Spleen (tissue), 11 donors: ENCODE data around the gene FAM168B. TPM values are rescaled to one million over a fixed set of nuclear protein-coding genes. Genes with fewer than 3 reads are reported as not detected.
A peak's percentile ranks its signal among the peaks of the same experiment; 100 is the strongest.

Experiments
- DNase-seq: peaks from one replicate; pipeline ENCODE4 v3.0.0-alpha.2; 2020
- H3K27ac ChIP-seq, 8 donors: fragments of 200-600 bp; sonication (generic) in 7 of 8; 1 replicate in 4 of 8; 2 replicates in 4 of 8; pipeline versions ENCODE4 v1.5.0 to v1.8.0; 2016 to 2021; ENCODE audit warnings: inconsistent platforms in 4 of 8, mild to moderate bottlenecking in 4 of 8, moderate library complexity in 1 of 8
- H3K27me3 ChIP-seq, 7 donors: fragments of 200-600 bp; sonication (generic) in 6 of 7; replicated peaks in 1 of 7; 1 replicate in 4 of 7; 2 replicates in 3 of 7; pipeline versions ENCODE4 v1.5.0 to v1.8.0; 2016 to 2021; ENCODE audit warnings: inconsistent platforms in 3 of 7, mild to moderate bottlenecking in 1 of 7
- H3K36me3 ChIP-seq, 6 donors: fragments of 200-600 bp; sonication (generic) in 5 of 6; 1 replicate in 4 of 6; 2 replicates in 2 of 6; pipeline versions ENCODE4 v1.5.0 to v1.8.0; 2016 to 2021; ENCODE audit warnings: inconsistent platforms in 2 of 6
- H3K4me1 ChIP-seq, 6 donors: fragments of 200-600 bp; sonication (generic) in 5 of 6; 1 replicate in 3 of 6; 2 replicates in 3 of 6; pipeline versions ENCODE4 v1.5.0 to v1.8.0; 2016 to 2021; ENCODE audit warnings: inconsistent platforms in 3 of 6
- H3K4me3 ChIP-seq, 8 donors: fragments of 200-600 bp; sonication (generic) in 7 of 8; 1 replicate in 4 of 8; 2 replicates in 4 of 8; pipeline versions ENCODE4 v1.5.0 to v1.8.0; 2016 to 2021; ENCODE audit warnings: inconsistent platforms in 4 of 8, mild to moderate bottlenecking in 4 of 8, moderate library complexity in 2 of 8
- H3K9me3 ChIP-seq, 8 donors: fragments of 200-600 bp; sonication (generic) in 7 of 8; 1 replicate in 4 of 8; 2 replicates in 4 of 8; pipeline versions ENCODE4 v1.5.0 to v1.8.0; 2016 to 2021; ENCODE audit warnings: inconsistent platforms in 4 of 8
- CTCF ChIP-seq, 11 experiments: fragments of 200-600 bp in 7 of 11; fragments of 450-650 bp in 4 of 11; sonication (generic) in 4 of 11; IDR thresholded peaks in 8 of 11; conservative IDR thresholded peaks in 3 of 11; 1 replicate in 7 of 11; 2 replicates in 4 of 11; pipeline versions ENCODE4 v1.4.0 to v1.8.0; 2016 to 2021; ENCODE audit warnings: antibody characterized with exemption in 11 of 11, inconsistent platforms in 4 of 11, mild to moderate bottlenecking in 1 of 11
- POLR2A ChIP-seq, 3 donors: fragments of 450-650 bp; IDR thresholded peaks; one replicate each; pipeline ENCODE4 v1.5.1; 2017; ENCODE audit warnings: antibody characterized with exemption in 3 of 3, mild to moderate bottlenecking in 1 of 3
- POLR2AphosphoS5 ChIP-seq, 3 donors: sonication (generic); formaldehyde crosslinking; IDR thresholded peaks; one replicate each; pipeline ENCODE4 v1.5.1; 2017; ENCODE audit warnings: antibody characterized with exemption in 3 of 3
- WGBS, 5 donors: extraction: QIAGEN DNeasy Blood & Tissue Kit in 3 of 5; methylation state at CpG; one replicate each; pipeline versions ENCODE4 v1.1.5 to v1.1.7; 2013 to 2018; 5-methylcytosine and 5-hydroxymethylcytosine counted together
- intact Hi-C: fragments of 100-400 bp; cut with DNase I; formaldehyde crosslinking; loops from one replicate; pipeline ENCODE4 v1.15.0; 2023; ENCODE audit warnings: low total_unique reads
- polyA plus RNA-seq, 3 donors: library from polyadenylated mRNA; stranded (reverse); fragments of 200-250 nt; gene quantifications; one replicate each; pipeline ENCODE4 v1.2.1, GENCODE V29; 2013
- total RNA-seq, 7 donors: library from RNA; depleted of rRNA in 3 of 7; stranded (reverse); fragments of >200 nt in 3 of 7; fragmentation: NEBNext Ultra II Directional in 4 of 7; extraction: Animal tissue kit (Norgen Biotek cat#: 25700) in 4 of 7; gene quantifications; one replicate each; pipeline versions ENCODE4 v1.1.0 to v1.2.1, GENCODE V29; 2016 to 2021
- donor health status: healthy with polysubstance abuse.
- donor health status: DM: no; HTN: no; CAD: no; lungs with moderate emphysema.
- donor health status: DM: no; HTN: no; CAD: no.
- donor health status: Bipolar disorder and iron deficiency.
- donor health status: healthy.
- donor health status: DM: no; HTN: no; CAD: no.
- donor health status: DM: yes; HTN: yes; CAD: no.

FAM168B gene
- total and polyA plus RNA-seq, 10 donors: 10.9 to 107 (median 57.5) TPM

- Histone ChIP-seq H3K36me3 (no peaks in the 10 kb centered on the region), H3K27me3 (peaks cover 0 to 86% (median 36%) of the 10 kb centered on the region in 7 donors), H3K27ac (no peak overlapping the region), H3K4me1 (peaks cover 0 to 44% (median 21%) of the 10 kb centered on the region in 6 donors), H3K4me3 (no peak overlapping the region), H3K9me3 (no peaks in the 10 kb centered on the region)
- WGBS, 5 donors: 62 to 66% (median 63%) methylated on average over 6 of the region's 6 CpGs
- intact Hi-C loops: no loop called here
- no peak for TF ChIP-seq POLR2AphosphoS5 (IDR thresholded peaks at IDR 0.05)
- no peak for TF ChIP-seq POLR2A (IDR thresholded peaks at IDR 0.05)
- TF ChIP-seq CTCF (IDR thresholded peaks at IDR 0.05 in 8 of 11, conservative IDR thresholded peaks at IDR 0.05 in 3 of 11): no peak
- DNase-seq: no peak
Observed at GRCh38 chr2:131037398-131038257, 55.6 kb downstream of the FAM168B start.

GRCh38 chr2:131036696-131037397, 56.4 kb downstream of the FAM168B start:
- no peak for TF ChIP-seq POLR2A (IDR thresholded peaks at IDR 0.05)
- TF ChIP-seq CTCF (IDR thresholded peaks at IDR 0.05 in 8 of 11, conservative IDR thresholded peaks at IDR 0.05 in 3 of 11): no peak
- TF ChIP-seq POLR2AphosphoS5 (IDR thresholded peaks at IDR 0.05): no peak
- peaks cover 0 to 43% (median 21%) of the 10 kb centered on the region in 6 donors for H3K4me1 ChIP-seq
- DNase-seq: no peak
- H3K9me3 ChIP-seq: no peaks in the 10 kb centered on the region
- H3K27me3 ChIP-seq: peaks cover 0 to 93% (median 36%) of the 10 kb centered on the region in 7 donors
- H3K4me3 ChIP-seq: no peak overlapping the region
- no peaks in the 10 kb centered on the region for H3K36me3 ChIP-seq
- intact Hi-C loops: no loop called here
- no peak overlapping the region for H3K27ac ChIP-seq
- WGBS, 5 donors: 84 to 88% (median 85%) methylated on average over 10 to 11 of the region's 11 CpGs

GRCh38 chr2:131036269-131036668, 57.0 kb downstream of the FAM168B start:
- peaks cover 0 to 37% (median 21%) of the 10 kb centered on the region in 6 donors for H3K4me1 ChIP-seq
- no peak overlapping the region for H3K4me3 ChIP-seq
- intact Hi-C loops: no loop called here
- no peaks in the 10 kb centered on the region for H3K36me3 ChIP-seq
- H3K9me3 ChIP-seq: no peaks in the 10 kb centered on the region
- H3K27ac ChIP-seq: no peak overlapping the region
- peaks cover 0 to 92% (median 36%) of the 10 kb centered on the region in 7 donors for H3K27me3 ChIP-seq
- 35 to 66% (median 54%) methylated on average over 4 to 6 of the region's 6 CpGs for WGBS, 5 donors
- no peak for DNase-seq
- no peak for TF ChIP-seq CTCF (IDR thresholded peaks at IDR 0.05 in 8 of 11, conservative IDR thresholded peaks at IDR 0.05 in 3 of 11)
- no peak for TF ChIP-seq POLR2A (IDR thresholded peaks at IDR 0.05)
- TF ChIP-seq POLR2AphosphoS5 (IDR thresholded peaks at IDR 0.05): no peak

GRCh38 chr2:131035826-131036231, 57.4 kb downstream of the FAM168B start:
- peak; percentile 49 for DNase-seq
- H3K4me3 ChIP-seq: no peak overlapping the region
- no peak for TF ChIP-seq POLR2AphosphoS5 (IDR thresholded peaks at IDR 0.05)
- TF ChIP-seq CTCF (IDR thresholded peaks at IDR 0.05 in 8 of 11, conservative IDR thresholded peaks at IDR 0.05 in 3 of 11): no peak
- TF ChIP-seq POLR2A (IDR thresholded peaks at IDR 0.05): no peak
- no peaks in the 10 kb centered on the region for H3K9me3 ChIP-seq
- peaks cover 0 to 87% (median 33%) of the 10 kb centered on the region in 7 donors for H3K27me3 ChIP-seq
- no peak overlapping the region for H3K27ac ChIP-seq
- no peaks in the 10 kb centered on the region for H3K36me3 ChIP-seq
- WGBS, 5 donors: 60 to 78% (median 71%) methylated on average over 8 to 10 of the region's 10 CpGs
- peaks cover 0 to 32% (median 18%) of the 10 kb centered on the region in 6 donors for H3K4me1 ChIP-seq
- intact Hi-C loops: no loop called here
